ENCODE data around the gene WIPF2.

DNA sequence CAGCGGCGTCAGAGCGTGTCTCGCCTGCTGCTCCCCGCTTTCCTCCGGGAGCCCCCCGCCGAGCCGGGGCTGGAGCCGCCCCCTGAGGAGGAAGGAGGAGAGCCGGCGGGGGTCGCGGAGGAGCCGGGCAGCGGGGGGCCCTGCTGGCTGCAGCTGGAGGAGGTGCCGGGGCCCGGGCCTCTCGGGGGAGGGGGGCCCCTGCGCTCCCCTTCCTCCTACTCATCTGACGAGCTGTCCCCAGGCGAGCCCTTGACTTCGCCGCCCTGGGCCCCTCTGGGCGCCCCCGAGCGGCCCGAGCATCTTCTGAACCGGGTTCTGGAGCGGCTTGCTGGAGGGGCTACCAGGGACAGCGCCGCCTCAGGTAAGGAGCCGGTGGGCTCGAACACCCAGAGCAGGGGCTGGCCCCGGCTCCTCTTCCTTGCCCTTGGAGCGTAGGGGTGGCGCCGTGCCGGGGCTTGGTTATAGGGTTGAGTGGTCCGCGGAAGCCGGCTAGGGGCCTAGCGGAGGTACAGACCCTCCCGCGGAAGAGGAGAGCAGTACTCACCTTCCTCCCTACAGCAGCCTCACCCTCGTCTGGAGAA, 41.0 kb upstream of the WIPF2 start:
- TF ChIP-seq CTCF (IDR thresholded peaks at IDR 0.05) (no peak), EP300 (IDR thresholded peaks at IDR 0.05) (no peak), POLR2A (IDR thresholded peaks at IDR 0.05) (no peak)

All from ovary (tissue), 3 donors.